GM15510 (cell line): ENCODE data around the gene RFTN2.

Experiments
- POLR2A ChIP-seq: IDR thresholded peaks from 3 replicates; pipeline ENCODE4 v1.6.1; 2011; ENCODE audit warnings: borderline replicate concordance; ENCODE audit not compliant: insufficient read length; ENCODE audit errors: extremely low read depth

RFTN2 gene

GRCh38 chr2:197591339-197592072 lies 83.9 kb downstream of the RFTN2 start:
- TF ChIP-seq POLR2A, result no peak

- no peak for TF ChIP-seq POLR2A
These were observed 97.9 kb downstream of the RFTN2 start for GRCh38 chr2:197577446-197577845.

GRCh38 chr2:197576631-197577030 lies 98.8 kb downstream of the RFTN2 start:
- TF ChIP-seq POLR2A, result no peak

DNA sequence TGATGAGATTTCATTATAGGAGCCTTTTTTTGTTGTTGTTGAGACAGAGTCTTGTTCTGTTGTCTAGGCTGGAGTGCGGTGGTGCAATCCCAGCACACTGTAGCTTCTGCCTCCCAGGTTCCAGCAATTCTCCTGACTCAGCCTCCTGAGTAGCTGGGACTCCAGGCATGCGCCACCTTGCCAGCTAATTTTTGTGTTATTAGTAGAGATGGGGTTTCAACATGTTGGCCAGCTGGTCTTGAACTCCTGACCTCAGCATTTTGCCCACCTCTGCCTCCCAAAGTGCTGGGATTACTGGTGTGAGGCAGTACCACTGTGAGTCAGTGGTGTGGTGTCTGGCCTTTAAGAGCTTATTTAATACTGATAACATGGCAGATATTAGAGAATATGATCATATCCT lies 99.4 kb downstream of the RFTN2 start:
- TF ChIP-seq POLR2A, result no peak

GRCh38 chr2:197573608-197574007 lies 101.8 kb downstream of the RFTN2 start:
- no peak for TF ChIP-seq POLR2A

DNA sequence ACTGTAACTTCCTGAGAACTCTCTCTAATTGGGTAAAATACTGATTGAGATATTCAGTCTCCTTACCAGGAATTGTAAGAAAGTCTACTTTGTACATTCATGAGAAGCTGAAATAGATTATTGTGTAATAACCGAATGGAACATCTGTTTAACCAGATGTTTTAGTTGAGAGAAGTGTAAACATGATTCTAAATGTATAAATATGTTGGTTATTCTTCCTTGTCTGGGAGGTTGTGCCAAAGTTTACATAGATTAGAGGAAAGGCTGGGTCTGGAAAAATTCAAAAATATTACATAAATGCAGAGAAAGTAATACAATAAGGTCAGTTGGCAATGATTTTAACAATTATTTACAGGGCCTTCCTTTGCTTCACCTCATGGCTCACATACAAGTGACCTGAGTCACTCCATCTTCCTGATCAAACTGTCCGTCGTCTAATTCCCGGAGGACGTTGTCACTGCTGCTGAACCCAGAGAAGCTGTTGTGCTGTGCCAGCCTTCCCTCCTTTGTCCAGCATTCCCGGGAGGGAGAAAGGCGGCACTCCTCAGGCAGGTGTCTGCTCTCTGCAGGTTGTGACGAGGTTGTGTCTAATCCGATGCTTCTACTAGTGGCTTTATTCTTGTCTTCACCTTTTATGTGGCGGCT lies 103.6 kb downstream of the RFTN2 start:
- no peak for TF ChIP-seq POLR2A

DNA sequence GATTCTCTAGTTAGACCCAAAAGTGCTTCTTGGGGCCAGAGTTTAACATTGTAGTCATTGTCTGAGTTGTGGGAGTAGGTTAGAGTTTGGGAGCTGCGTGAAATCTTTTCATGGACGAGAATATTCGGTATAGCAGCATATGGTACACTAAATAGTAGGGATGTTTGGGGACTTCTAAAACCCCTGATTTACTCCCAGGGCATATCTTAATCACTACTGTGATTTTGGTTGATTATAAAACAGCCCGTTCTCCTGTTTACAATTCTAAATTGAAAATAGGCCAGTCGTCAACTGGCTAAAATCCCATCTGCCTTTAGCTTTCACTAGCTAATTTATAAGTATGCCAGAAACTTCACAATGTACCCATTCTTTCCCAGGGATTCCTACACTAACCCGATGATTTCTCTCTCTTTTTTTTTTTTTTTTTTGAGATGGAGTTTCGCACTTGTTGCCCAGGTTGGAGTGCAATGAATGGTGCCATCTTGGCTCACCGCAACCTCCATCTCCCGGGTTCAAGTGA lies 115.2 kb downstream of the RFTN2 start:
- TF ChIP-seq POLR2A, result no peak

DNA sequence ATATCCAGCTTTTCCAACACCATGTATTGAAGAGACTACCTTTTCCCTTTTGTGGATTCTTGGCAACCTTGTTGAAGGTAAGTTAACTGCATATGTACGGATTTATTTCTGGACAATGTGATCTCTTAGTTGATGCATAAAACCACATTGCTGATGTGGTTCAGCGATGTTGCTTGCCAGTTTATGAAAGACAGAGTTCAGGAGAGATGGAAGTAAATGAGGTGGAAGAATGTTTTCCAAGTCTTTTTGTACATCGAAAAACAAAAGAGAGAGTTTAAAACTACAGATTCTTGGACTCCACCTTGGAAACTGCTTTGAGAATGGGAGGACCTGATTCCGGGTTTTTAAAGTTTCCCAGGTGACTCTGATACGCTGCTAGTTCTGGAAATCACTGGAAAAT lies 115.7 kb downstream of the RFTN2 start:
- TF ChIP-seq POLR2A, result no peak

- no peak for TF ChIP-seq POLR2A
These were observed 117.0 kb downstream of the RFTN2 start for GRCh38 chr2:197558393-197558792.

GRCh38 chr2:197556456-197556855 lies 118.9 kb downstream of the RFTN2 start:
- TF ChIP-seq POLR2A, result no peak

GRCh38 chr2:197555467-197555866 lies 119.9 kb downstream of the RFTN2 start:
- no peak for TF ChIP-seq POLR2A

DNA sequence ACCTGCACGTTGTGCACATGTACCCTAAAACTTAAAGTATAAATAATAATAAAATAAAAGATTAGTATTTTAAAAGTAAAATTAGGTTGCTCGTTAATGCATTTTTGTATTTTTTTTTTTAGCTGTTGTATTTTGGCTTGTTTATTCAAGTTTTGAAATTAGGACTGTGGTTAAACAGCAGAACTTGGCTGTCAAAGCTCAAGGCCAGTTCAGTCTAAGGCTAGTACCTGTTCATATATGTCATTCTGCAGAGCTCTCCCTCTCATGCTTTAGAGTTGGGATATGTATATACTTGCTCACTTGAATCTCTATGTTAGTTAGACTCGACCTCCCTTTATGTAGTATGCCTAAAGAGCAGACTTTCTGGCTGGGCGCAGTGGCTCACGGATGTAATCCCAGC lies 126.8 kb downstream of the RFTN2 start:
- no peak for TF ChIP-seq POLR2A

DNA sequence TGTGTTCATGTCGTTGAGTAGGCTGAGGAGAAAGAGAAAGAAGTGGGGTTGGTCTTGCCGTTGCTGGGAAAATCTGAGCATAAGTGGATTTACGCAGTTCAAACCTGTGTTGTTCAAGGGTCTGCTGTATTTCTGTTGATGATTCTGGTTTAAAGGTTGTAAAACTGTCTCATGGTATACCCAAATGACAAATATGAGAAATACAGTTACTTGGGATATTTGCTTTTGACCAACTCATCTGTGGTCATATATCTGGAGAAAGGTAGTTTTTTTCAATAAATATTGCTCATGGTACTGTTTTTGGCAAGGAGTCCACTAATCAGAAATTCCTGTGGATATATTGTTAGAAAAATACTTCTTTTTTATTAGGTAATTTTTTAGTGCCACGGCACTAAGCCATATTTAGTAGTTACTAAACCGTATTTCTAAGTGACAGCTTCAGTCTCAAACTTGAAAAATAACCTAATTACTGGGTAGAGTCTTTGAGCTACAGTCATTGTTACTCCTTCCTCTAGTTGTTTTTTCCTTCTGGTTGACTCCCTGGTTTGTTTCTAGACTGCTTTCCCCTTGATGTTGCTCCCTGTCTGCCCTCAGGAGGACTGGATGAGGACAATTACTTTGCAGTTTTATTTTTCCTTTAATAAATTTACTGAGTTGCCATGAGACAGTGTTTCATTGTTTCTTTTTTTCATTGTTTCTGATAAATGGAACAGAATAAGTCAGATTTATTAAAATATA lies 128.1 kb downstream of the RFTN2 start:
- TF ChIP-seq POLR2A, result no peak

- no peak for TF ChIP-seq POLR2A
These were observed 132.2 kb downstream of the RFTN2 start for GRCh38 chr2:197543206-197543605.

- TF ChIP-seq POLR2A, result no peak
These were observed 135.7 kb downstream of the RFTN2 start for GRCh38 chr2:197539734-197540133.

DNA sequence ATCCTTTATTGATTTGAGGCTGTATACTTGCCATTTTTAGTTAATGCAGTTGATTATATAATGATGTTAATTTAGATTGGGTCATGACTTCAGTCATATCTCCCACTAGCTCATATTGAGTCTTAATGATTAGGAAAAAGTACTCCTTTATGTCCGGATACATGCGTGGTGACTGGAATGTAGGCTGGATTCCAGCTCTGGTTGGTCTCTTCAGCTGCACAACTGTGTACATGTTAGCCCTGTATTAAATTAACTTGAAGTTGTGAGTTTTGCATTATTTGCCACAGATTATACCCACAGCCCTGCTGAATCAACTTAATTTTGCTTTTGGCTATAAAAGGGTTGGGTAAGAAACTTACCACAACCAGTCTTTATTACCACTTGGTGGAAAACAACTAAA lies 137.0 kb downstream of the RFTN2 start:
- TF ChIP-seq POLR2A, result no peak
